NCI-H774 (cell line): ENCODE data around the gene KRT7.
A peak's percentile ranks its signal among the peaks of the same experiment; 100 is the strongest.
"Not testable (repeated sequence)": the region's sequence is repeated elsewhere in the genome, so short reads cannot be mapped to it uniquely, and the experiment has no call there.

Experiments
- DNase-seq: peaks from one replicate; lab custom pipeline; 2025; lab: John Stamatoyannopoulos, UW

The KRT7 gene

GRCh38 chr12:52255926-52256583 is 23.0 kb downstream of the KRT7 start:
- no peak for DNase-seq

- DNase-seq: no peak
These were observed 23.5 kb downstream of the KRT7 start for GRCh38 chr12:52256584-52256935.

- no peak for DNase-seq
These were observed 24.1 kb downstream of the KRT7 start for GRCh38 chr12:52257074-52257551.

- not testable (repeated sequence) for DNase-seq
These were observed 24.9 kb downstream of the KRT7 start for GRCh38 chr12:52257922-52258321.

- DNase-seq: no peak
These were observed 25.4 kb downstream of the KRT7 start for GRCh38 chr12:52258335-52258901.

GRCh38 chr12:52259657-52260243 is 26.7 kb downstream of the KRT7 start:
- no peak for DNase-seq

GRCh38 chr12:52260361-52261207 is 27.5 kb downstream of the KRT7 start:
- DNase-seq: no peak

- no peak for DNase-seq
These were observed 28.1 kb downstream of the KRT7 start for GRCh38 chr12:52261208-52261484.

- DNase-seq: no peak
These were observed 29.2 kb downstream of the KRT7 start for GRCh38 chr12:52262286-52262685.

GRCh38 chr12:52263761-52264434 is 30.9 kb downstream of the KRT7 start:
- DNase-seq: no peak

- no peak for DNase-seq
These were observed 31.4 kb downstream of the KRT7 start for GRCh38 chr12:52264435-52264825.

GRCh38 chr12:52266514-52266913 is 33.5 kb downstream of the KRT7 start:
- peak; percentile 43 for DNase-seq

GRCh38 chr12:52267266-52267665 is 34.2 kb downstream of the KRT7 start:
- DNase-seq: no peak

- DNase-seq: no peak
These were observed 34.7 kb downstream of the KRT7 start for GRCh38 chr12:52267699-52268098.

- no peak for DNase-seq
These were observed 35.2 kb downstream of the KRT7 start for GRCh38 chr12:52268212-52268611.

GRCh38 chr12:52270541-52271070 is 37.6 kb downstream of the KRT7 start:
- DNase-seq: no peak

GRCh38 chr12:52271158-52271557 is 38.1 kb downstream of the KRT7 start:
- no peak for DNase-seq

GRCh38 chr12:52274521-52275120 is 41.6 kb downstream of the KRT7 start, which contains the start of gene KRT86:
TSS of gene KRT86 (plus strand) at chr12:52274645. CDS start at chr12:52301917, 27,272 bp downstream.
- no peak for DNase-seq

- no peak for DNase-seq
These were observed 42.6 kb downstream of the KRT7 start for GRCh38 chr12:52275686-52276085.

- DNase-seq: peak; percentile 11
These were observed 44.6 kb downstream of the KRT7 start for GRCh38 chr12:52277486-52278245.
